H1 (cell line): ENCODE data around the gene MRC2. TPM values are rescaled to one million over a fixed set of nuclear protein-coding genes. Genes with fewer than 3 reads are reported as not detected.

ENCODE experiments used
- CHD1 ChIP-seq: IDR thresholded peaks from 2 replicates; pipeline ENCODE4 v1.6.1; 2012; ENCODE audit warnings: low read depth, low read length, improper control_type of control experiment
- CHD7 ChIP-seq: fragments of 300-600 bp; sonication (generic); IDR thresholded peaks from 2 replicates; pipeline ENCODE4 v1.7.1; 2012; ENCODE audit warnings: low read length, moderate library complexity, mild to moderate bottlenecking, inconsistent platforms; ENCODE audit not compliant: insufficient replicate concordance
- NRF1 ChIP-seq: IDR thresholded peaks from 2 replicates; pipeline ENCODE4 v1.6.1; 2011; ENCODE audit warnings: mild to moderate bottlenecking, low read depth, low read length, improper control_type of control experiment
- POLR2A ChIP-seq, 2 experiments: IDR thresholded peaks; 1 replicate in 1 of 2; 2 replicates in 1 of 2; pipeline ENCODE4 v1.6.1; 2011; ENCODE audit warnings: low read depth in 2 of 2, low read length in 2 of 2, mild to moderate bottlenecking in 2 of 2; ENCODE audit errors: control extremely low read depth in 1 of 2
- RFX5 ChIP-seq: IDR thresholded peaks from 2 replicates; pipeline ENCODE4 v1.6.1; 2011; ENCODE audit warnings: low read depth, low read length, improper control_type of control experiment, borderline replicate concordance
- SAP30 ChIP-seq: fragments of 300-600 bp; sonication (generic); IDR thresholded peaks from 2 replicates; pipeline ENCODE4 v1.7.1; 2012; ENCODE audit warnings: low read length, moderate library complexity, mild to moderate bottlenecking, inconsistent platforms; ENCODE audit not compliant: insufficient read depth, insufficient replicate concordance
- TAF1 ChIP-seq: IDR thresholded peaks from 2 replicates; pipeline ENCODE4 v1.6.1; 2011; ENCODE audit warnings: mild to moderate bottlenecking, low read depth, low read length
- TBP ChIP-seq: IDR thresholded peaks from 2 replicates; pipeline ENCODE4 v1.6.1; 2011; ENCODE audit warnings: low read depth, low read length, improper control_type of control experiment
- polyA plus RNA-seq, 7 experiments: library from polyadenylated mRNA; depleted of rRNA in 3 of 7; stranded (reverse) in 5 of 7; unstranded in 2 of 7; fragments of >200 nt in 5 of 7; fragments of 200-250 nt in 2 of 7; gene quantifications; 1 replicate in 5 of 7; 2 replicates in 1 of 7; 4 replicates in 1 of 7; pipeline versions ENCODE4 v1.2.1 to v1.2.3, GENCODE V29; 2011 to 2013; ENCODE audit warnings: missing spikeins in 2 of 7, mixed read lengths in 2 of 7
- total RNA-seq: library from RNA; stranded (reverse); fragmentation: NEBNext Ultra II Directional; extraction: Animal tissue kit (Norgen Biotek cat#: 25700); gene quantifications from 2 replicates; pipeline ENCODE4 v1.2.1, GENCODE V29; 2021
- TF ChIP-seq, protein P1 (sequence below), 3 experiments: IDR thresholded peaks; 1 replicate in 2 of 3; 2 replicates in 1 of 3; pipeline versions ENCODE4 v1.5.1 to v1.6.1; 2011; ENCODE audit warnings: low read length in 3 of 3, mild to moderate bottlenecking in 3 of 3, inconsistent platforms in 2 of 3, low read depth in 1 of 3, moderate library complexity in 1 of 3; ENCODE audit not compliant: insufficient read depth in 1 of 3; ENCODE audit errors: control extremely low read depth in 1 of 3

Gene MRC2
- total and polyA plus RNA-seq, 2 of the 8 experiments (the other 6 are each of a cell fraction or from before 2014, with no cell fraction given): 7.0 to 24.2 TPM

DNA sequence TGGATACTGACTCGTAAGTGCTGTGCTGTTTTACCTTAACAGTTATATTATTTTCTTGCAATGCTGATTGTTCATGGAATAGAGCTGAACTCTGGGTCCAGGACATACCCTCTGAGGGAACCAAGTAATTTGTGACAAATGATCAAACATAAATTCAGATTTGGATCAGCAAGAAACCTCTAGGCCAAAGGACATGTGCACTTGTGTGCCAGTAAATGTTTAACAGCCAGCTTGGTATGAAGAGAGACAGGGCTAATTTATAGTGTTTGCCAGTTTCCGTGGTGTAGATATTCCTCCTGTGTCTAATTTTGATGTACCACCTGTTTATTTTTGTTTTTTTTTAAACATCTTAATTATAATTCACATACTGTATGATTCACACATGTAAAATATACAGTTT, 30.8 kb upstream of the MRC2 start (continued):
- no peak for TF ChIP-seq CHD7
- TF ChIP-seq TAF1: no peak
- TF ChIP-seq NRF1: no peak
- no peak for TF ChIP-seq SAP30
- no peak for TF ChIP-seq CHD1
- TF ChIP-seq TBP: no peak
- TF ChIP-seq POLR2A (IDR thresholded peaks at IDR 0.05; ENCODE audit: control extremely low read depth in 1 of 2, low read depth in 2 of 2, low read length in 2 of 2): no peak
- no peak for TF ChIP-seq RFX5
- TF ChIP-seq, protein P1, sequence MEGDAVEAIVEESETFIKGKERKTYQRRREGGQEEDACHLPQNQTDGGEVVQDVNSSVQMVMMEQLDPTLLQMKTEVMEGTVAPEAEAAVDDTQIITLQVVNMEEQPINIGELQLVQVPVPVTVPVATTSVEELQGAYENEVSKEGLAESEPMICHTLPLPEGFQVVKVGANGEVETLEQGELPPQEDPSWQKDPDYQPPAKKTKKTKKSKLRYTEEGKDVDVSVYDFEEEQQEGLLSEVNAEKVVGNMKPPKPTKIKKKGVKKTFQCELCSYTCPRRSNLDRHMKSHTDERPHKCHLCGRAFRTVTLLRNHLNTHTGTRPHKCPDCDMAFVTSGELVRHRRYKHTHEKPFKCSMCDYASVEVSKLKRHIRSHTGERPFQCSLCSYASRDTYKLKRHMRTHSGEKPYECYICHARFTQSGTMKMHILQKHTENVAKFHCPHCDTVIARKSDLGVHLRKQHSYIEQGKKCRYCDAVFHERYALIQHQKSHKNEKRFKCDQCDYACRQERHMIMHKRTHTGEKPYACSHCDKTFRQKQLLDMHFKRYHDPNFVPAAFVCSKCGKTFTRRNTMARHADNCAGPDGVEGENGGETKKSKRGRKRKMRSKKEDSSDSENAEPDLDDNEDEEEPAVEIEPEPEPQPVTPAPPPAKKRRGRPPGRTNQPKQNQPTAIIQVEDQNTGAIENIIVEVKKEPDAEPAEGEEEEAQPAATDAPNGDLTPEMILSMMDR (IDR thresholded peaks at IDR 0.05; ENCODE audit: control extremely low read depth in 1 of 3, insufficient read depth in 1 of 3, low read depth in 1 of 3, low read length in 3 of 3): no peak
